CD4-positive, alpha-beta T cell treated with Interleukin-6 for 4 hours (primary cell): ENCODE measurements around the gene CTAGE6.
"Not testable (repeated sequence)": the region's sequence is repeated elsewhere in the genome, so short reads cannot be mapped to it uniquely, and the experiment has no call there.

ENCODE experiments used
- DNase-seq: peaks from one replicate; pipeline ENCODE4 v3.0.0-alpha.2; 2020; ENCODE audit warnings: mixed read lengths

Gene CTAGE6, protein sequence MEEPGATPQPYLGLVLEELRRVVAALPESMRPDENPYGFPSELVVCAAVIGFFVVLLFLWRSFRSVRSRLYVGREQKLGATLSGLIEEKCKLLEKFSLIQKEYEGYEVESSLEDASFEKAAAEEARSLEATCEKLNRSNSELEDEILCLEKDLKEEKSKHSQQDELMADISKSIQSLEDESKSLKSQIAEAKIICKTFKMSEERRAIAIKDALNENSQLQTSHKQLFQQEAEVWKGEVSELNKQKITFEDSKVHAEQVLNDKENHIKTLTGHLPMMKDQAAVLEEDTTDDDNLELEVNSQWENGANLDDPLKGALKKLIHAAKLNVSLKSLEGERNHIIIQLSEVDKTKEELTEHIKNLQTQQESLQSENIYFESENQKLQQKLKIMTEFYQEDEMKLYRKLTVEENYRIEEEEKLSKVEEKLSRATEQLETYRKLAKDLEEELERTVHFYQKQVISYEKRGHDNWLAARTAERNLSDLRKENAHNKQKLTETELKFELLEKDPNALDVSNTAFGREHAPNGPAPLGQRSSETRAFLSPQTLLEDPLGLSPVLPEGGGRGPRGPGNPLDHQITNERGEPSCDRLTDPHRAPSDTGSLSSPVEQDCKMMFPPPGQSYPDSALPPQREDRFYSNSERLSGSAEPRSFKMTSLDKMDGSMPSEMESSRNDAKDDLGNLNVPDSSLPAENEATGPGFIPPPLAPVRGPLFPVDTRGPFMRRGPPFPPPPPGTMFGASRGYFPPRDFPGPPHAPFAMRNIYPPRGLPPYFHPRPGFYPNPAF

DNA sequence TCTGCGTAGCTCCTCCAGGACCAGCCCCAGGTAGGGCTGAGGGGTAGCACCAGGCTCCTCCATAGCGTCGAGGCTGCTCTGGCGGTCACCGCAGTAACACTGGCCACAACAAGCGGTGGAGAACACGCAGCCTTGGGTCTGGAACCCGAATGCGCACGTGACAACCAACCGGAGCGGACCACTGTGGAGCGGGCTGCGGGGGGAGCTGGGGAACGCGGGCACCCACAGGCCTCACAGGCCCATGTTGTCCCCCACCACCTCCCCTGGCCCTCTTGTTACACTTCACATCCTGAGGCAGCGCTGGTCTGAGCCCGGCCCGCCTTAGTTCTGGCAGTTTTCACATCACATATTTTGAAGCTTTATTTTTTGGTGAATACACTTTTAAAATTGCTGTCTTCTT lies at the start of gene CTAGE6:
Gene CTAGE6 (minus strand): TSS at position 101 of the 400 bp plus-strand sequence. CDS start 38 bp downstream, at position 63.
- DNase-seq: not testable (repeated sequence)

DNA sequence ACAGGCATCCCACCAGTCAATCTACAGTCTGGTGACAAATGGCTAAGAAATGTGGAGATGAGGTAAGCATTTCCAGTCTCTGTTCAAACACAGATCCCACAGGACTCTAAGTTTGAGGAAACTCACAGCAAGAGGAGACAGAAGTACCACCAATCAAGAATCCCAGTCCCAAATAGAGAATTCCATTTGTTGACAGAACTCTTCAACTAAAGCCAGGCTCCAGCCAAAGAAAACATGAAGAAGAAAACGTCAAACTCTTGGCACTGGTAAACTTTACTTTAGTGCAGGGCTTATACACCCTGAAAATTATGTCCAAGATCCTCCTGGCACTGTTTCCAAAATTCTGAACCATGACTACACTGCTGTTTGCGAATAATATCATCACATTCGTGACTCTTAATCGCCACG lies 49.2 kb upstream of the CTAGE6 start:
- DNase-seq: not testable (repeated sequence)

DNA sequence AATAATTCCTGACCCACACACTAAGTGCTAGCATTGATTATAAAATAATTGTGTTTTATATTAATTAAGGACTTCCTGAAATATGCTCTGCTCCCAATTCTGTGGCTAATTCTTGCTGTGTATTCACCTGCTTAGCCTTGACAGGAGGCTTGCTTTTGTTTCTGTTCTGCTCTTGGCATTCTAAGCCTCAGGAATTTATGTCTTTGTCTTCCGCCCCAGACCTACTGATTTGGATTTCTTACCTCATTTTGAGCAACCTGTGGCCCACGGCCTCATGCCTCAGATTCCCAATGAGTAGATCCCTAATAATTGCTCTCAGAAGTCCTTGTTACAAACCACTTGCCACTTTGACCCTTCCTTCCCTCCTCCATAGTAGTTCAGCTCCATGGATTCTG lies 40.4 kb upstream of the CTAGE6 start:
- DNase-seq: not testable (repeated sequence)

DNA sequence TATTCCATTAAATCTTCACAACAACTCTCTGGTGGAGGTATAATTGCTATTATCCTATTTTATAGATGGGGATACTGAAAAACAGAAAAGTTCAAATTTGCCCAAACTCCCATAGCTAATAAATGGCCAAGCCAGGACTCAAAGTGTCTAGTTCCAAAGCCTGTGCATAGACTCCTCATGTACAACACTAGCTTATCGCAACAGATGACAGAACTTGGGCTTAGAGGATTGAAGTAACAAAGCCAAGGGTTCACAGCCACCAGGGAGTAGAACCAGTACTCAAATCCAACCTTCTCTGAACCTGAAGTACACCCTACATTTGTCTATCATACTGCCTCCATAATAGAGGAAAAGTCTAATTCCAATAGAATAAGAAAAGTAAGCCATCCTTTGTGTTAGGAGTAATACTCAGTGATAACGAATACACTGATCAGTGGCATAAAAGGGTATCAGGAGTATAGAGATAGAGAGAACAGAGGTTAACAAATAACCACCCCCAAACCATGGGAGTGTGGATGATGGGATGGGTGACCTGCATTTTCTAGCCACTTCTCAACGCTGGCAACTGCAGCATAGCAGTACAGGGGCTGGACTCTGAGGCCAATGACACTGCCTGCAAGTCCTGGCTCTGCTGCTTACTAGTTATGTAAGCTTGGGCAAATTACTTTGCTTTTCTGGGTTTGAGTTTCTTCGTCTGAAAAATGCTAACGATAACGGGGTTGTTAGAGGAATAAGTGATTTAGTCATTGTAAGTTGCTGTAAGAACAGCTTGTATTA lies 39.8 kb upstream of the CTAGE6 start:
- not testable (repeated sequence) for DNase-seq

DNA sequence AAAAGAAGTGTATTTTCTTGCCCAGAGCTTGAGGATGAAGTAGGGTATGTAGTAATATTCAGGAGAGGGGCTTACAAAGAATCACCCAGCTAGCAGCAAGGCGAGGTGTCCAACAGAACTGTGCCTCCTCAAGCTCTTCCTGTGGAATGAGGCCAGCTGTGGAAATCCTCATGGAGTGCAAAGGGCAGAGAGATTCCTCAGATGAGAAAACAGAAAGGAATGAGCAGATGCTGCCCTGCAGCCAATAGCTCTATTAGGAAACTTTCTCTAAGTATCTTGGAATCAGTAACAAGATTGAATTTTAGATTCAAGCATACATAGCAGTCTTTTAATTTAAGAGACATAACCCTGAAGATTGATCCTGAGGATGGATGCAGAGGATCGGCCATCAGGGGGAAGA lies 38.2 kb upstream of the CTAGE6 start:
- not testable (repeated sequence) for DNase-seq

DNA sequence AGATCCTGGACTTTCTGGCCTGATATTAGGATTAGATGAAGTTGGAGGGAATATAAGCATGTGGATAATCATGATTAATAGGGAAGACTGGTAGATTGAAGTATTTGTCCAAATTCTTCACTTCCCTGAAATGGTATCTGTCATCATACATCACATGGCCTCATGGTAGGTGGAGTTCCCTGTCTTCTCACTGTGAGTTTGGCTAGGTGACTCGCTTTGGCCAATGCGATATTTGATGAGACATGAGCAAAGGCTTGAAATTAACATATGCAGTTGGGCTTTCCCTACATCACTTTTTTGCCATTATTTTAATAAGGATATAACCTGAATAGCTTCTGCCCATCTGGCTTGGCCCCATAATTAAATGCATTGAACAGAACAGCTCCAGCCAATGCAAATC lies 35.1 kb upstream of the CTAGE6 start:
- not testable (repeated sequence) for DNase-seq

DNA sequence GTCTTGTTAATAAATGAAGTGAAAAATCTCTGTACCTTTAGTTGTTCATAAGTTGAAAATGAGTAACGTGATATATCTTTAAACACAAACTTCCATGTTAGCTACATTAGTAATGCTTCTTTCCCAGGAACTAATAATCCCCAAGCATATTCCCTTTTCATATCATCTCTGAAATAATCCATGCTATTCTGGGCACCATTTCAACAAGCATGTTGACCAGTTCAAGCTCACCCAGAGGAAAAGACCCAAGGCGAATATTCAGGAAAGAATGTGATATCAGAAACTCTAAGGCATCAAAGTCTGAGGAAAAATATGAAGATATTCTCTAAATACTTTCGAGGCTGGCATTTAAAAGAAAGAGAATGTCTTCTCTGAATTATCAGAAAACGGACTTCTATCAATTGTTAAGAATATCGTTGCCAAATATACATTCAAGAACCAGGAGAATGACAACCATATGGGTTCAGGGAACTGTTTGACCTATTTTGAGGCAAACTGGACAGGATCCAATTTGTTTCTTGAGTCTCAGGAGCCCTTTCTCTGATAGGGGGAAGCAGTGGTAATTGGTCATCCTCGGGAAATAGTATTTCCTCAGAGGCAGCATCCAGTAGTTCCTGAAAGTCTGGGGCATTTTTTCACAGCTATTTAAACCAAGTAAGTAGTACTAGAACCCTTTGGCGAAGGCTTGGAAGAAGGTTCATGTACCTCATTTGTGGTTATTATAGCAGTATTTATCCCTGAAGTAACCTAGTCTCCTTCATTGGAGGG lies 28.1 kb upstream of the CTAGE6 start:
- not testable (repeated sequence) for DNase-seq

DNA sequence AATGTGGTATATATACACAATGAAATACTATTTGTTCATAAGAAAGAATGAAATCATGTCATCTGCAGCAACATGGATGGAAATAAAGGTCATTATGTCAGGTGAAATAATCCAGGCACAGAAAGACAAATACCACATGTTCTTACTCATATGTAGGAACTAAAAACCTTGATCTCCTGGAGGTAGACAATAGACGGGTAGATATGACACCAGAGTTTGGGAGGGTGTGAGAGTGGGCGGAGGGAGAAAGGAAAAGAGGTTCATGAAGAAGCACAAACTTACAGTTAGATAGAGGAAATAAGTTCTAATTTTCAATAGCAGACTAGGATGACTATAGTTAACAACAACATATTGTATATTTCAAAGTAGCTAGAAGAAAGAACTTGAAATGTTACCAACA lies 22.1 kb upstream of the CTAGE6 start:
- DNase-seq: not testable (repeated sequence)

DNA sequence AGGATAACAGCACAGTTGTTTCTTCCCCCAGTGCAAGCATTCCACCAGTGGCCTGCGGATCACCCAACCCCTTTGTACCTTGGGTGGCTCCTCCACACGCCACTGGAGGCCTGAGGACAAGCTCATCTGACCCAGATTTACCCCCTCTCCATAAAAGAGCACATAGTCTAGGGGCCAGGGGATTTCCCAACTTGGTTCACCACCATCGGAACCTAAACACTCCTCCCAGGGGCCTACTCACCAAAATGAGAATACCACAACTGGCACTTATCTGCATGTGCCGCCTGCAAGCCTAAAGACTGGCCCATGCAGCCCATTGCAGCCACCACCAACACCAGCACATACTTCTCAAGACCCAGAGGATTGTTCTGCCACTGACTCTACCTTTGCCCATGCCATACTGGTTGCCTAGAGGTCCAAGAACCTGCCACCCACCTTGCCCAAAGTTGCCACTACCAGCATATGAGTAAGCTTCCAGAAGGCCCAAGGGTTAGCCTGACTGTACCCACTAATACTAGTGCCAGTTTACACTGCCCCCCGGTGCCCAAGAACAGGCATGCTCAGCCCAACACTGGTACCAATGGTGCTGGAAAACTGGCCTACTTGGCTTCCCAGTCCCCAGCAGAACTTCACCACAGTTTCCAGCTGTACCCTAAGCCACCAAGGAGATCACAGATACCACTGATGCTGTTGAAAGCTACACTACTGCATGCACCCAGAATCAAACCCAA lies 15.4 kb upstream of the CTAGE6 start:
- DNase-seq: not testable (repeated sequence)

DNA sequence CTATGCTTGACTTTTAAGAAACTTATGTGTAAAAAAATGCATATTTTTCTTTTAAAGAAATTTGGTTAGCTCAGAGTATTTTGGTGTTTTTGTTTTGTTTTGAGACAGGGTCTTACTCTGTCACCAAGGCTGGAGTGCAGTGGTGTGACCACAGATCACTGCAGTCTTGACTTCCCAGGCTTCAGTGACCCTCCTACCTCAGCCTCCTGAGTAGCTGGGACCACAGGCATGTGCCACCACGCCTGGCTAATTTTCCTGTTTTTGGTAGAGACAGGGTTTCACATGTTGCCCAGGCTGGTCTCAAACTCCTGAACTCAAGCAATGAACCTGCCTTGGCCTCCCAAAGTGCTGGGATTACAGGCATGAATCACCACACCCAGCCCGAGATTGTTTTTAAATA lies 10.0 kb upstream of the CTAGE6 start:
- DNase-seq: not testable (repeated sequence)

DNA sequence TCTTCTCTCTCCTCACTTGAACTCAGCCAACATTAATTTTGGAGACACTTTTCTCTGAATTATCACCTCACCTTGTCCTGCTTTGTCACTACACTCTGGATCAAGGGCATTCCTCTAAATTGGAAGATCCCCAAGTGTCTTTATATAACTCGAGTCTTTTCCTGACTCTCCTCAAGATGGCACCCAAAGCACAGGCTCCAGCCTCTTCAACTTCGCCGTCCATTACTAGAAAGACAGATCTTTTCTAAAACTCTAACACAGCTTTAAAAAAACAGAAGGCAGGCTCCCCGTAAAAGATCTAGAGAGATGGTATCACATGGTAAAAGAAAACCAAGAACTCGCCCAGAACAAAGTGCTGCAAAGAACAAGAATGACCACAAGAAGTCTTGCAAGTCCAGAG lies 8.2 kb upstream of the CTAGE6 start:
- not testable (repeated sequence) for DNase-seq

DNA sequence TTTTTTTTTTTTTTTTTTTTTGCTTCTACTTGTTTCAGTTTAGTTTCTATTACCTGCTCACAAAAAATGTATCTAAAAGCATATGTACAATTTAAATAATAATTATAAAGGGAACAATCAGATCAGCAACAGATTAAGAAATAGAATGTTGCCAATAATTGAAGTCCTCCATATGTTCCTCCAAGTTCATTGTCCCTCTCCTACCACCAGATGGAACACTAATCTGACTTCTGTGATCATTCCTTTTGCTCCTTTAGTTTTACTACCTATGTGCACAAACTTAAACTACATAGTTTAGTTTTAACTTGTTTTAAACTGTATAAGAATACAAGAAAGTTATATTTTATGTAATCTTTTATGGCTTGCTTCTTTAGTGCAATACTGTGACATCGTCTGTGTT lies 5.6 kb upstream of the CTAGE6 start:
- DNase-seq: not testable (repeated sequence)

DNA sequence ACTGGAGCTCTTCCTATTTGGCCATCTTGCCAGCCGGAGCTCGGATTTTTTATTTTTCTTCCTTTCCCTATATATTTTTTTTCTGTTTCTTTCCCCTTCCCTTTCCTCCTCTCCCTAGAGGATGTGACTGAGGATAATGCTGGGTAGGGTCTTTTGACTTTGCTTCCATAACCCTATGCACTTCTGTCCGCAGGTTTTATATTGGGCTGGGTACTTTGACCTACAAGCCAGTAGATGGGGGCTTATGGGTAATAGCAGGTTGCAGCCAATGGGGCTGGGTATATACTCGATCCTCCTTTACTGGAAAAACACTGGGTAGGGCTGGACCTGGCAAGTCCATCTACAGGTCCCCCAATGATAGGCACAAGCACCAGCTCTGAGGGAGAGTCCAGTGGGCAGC lies 12.2 kb downstream of the CTAGE6 start:
- DNase-seq: not testable (repeated sequence)

DNA sequence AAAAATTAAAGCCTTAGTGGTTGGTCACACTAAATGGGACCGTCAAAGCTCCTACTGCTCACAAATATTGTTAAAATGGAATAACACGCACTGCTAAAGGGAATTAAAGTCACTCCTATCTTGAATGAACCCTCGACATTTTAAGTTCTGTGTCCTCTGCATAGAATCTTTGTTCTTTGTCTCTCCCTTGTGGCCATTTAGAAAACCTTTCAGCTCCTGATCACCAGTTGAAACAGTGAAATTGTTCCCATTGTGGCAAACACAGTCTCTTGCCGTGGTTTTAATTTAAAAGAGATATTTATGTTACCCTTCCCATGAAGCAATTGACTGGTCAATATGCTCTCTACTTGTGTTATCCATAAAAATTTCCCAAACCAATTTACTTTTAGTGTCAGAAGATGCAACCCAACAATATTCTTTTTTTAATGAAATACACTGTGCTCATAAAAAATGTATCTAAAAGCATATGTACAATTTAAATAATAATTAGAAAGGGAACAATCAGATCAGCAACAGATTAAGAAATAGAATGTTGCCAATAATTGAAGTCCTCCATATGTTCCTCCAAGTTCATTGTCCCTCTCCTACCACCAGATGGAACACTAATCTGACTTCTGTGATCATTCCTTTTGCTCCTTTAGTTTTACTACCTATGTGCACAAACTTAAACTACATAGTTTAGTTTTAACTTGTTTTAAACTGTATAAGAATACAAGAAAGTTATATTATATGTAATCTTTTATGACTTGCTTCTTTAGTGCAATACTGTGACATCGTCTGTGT lies 20.3 kb downstream of the CTAGE6 start:
- DNase-seq: not testable (repeated sequence)

DNA sequence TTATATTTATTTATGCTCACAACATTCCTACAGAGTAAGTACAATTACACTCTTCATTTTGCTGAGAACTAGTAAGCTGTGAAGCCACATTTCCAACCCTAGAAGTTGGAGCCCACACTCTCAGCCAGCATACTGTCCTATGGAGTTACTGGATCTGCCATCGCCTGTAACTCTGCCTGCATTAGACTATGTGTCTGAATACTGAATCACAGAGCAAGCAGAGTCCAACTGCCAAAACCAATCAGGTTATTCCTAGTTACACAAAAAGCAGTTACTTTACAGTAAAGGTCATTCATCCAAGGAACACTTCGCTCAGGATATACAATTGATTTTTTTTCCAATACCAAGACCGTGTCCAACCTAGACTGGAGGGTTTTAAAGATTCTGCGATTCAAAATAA lies 21.5 kb downstream of the CTAGE6 start:
- DNase-seq: no peak

DNA sequence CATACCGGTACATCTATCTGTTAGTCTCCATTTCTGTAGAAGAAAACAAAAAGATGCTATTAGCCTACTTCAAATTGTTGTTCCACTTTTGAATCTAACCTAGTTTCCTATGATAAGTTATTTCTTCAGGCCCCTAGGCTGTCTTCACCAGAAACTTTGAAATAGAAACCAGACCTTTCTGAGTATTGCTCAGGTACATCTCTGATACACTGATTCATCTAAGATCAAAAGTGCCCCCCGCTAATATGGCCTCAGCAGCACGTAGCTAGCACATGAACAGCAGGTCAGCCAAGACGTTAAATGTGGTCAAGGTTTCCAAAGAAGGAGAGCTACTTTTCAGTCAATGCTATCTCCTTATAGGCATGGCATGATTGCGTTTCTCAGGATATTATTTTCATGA lies 23.6 kb downstream of the CTAGE6 start:
- DNase-seq: no peak

DNA sequence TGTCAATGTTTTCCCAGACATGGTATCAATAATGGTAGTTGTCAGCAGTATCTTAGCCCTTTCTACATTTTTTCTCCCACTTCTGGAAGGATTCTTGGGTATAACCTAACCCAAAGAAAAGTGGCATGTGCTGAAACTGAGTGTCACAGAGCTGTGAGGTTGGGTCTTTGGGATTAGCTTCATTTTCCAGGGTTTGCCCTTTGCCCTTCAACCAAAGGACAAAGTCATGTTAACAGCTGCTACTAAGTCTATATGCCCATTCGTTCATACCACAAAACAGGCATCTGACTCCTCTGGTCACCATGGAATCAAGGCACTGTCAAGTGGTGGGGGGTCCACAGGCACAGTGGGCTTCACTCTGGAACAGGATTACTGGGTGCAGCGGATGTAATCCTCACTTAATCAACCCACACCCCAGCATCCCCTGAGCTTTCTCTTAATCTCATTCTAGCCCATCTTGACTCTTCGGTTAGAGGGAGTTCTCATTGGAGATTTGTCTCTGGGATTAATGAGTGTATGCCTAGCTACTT lies 29.1 kb downstream of the CTAGE6 start:
- DNase-seq: no peak

DNA sequence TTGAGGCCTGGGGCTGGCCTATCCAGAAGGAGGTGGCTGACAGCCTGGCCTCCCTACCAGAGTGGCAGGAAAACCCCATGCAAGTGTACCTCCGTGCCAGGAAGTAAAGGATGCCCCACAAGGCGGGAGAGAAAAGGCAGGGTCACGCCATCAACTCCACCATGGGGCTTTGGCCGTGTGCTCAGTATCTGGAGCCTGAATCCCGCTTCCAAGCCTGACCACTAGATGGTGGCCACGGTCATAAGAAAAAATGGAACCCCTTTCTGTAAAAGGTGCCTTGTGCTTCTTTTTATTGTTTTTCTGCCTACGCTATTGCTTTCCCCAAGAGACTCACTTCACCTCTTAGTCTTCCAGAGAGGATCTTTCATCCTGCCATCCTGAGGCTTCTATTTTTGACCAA lies 29.9 kb downstream of the CTAGE6 start:
- not testable (repeated sequence) for DNase-seq

DNA sequence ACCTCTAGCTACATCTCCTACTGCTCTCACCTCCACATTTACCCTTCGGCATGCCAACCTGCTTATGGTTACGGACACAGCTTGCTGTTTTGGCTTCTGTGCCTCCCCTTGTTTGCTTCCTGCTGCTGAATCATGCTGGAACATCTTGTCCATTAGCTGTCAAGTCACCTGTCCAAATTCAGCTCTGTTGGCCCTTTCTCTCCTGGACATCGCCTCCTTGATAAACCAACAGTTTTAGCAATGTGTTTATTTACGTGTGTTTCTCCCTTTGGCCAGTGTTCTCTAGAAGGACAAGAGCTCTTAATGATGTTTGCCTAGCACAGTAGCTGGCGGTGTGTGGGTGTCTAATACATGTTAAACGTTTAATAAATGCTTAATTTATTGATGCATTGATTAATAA lies 31.4 kb downstream of the CTAGE6 start:
- not testable (repeated sequence) for DNase-seq

DNA sequence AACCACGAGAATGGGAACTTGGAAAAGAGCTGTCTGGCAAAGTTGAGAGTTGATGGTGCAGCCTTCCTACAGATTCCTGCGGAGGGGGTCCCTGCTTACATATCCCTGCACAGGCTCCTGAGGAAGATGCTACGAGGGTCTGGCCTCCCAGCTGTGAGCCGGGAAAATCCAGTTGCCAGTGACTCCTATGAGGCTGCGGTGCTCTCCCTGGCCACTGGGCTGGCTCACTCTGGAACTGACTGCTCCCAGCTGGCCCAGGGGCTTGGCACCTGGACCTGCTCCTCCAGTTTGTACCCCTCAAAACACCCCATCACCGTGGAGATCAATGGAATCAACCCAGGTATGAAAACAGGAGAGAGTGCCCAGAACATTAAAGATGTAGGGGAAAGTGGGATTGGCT lies 37.2 kb downstream of the CTAGE6 start:
- not testable (repeated sequence) for DNase-seq
